Anterior cingulate cortex (tissue), 58 donors: ENCODE data around the gene FBXW5.

Experiments
- DNase-seq, 58 donors: peaks; one replicate each; lab custom pipeline; 2025; lab: John Stamatoyannopoulos, UW

The FBXW5 gene

GRCh38 chr9:136951541-136952320 lies 7.2 kb upstream of the FBXW5 start, which contains the start of gene LCN12:
Gene LCN12, plus strand, starts transcription at chr9:136952273. Its CDS starts 55 bp downstream, at chr9:136952328.
- no peak for DNase-seq

GRCh38 chr9:136950656-136951276 lies 6.2 kb upstream of the FBXW5 start:
- peak in 4 of 58 donors; percentile 38 to 53 (median 42) for DNase-seq

- peak; percentile 67 to 98 (median 94) for DNase-seq
Observed at GRCh38 chr9:136949817-136950655, 5.5 kb upstream of the FBXW5 start.

GRCh38 chr9:136949239-136949816 lies 4.8 kb upstream of the FBXW5 start:
- no peak for DNase-seq

DNA sequence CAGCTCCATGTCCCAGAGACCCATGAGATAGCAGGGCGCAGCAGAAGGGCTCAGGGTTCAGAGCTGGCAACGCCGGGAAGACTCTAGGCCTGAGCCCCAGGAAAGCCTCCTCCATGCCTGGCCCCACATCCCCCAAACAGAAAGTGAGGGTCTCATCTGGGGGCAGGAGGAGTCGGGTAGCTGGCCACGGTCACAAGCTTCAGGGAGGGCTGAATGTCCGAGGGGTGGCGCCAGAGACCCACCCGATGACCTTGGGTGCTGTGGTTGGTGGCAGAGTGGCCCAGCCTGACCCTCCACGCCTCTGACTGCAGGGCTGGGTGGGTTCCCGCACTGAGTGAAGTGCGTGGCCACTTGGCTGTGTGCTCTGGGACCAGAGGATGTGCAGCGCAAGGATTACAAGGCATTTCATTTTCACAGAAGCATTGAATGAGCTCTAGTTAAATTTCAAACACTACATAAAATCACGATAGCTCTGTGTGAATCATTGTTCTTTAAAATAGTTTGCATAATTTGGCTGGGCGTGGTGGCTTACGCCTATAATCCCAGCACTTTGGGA lies 3.5 kb upstream of the FBXW5 start:
- peak in 44 of 58 donors; percentile 16 to 78 (median 57) for DNase-seq

DNA sequence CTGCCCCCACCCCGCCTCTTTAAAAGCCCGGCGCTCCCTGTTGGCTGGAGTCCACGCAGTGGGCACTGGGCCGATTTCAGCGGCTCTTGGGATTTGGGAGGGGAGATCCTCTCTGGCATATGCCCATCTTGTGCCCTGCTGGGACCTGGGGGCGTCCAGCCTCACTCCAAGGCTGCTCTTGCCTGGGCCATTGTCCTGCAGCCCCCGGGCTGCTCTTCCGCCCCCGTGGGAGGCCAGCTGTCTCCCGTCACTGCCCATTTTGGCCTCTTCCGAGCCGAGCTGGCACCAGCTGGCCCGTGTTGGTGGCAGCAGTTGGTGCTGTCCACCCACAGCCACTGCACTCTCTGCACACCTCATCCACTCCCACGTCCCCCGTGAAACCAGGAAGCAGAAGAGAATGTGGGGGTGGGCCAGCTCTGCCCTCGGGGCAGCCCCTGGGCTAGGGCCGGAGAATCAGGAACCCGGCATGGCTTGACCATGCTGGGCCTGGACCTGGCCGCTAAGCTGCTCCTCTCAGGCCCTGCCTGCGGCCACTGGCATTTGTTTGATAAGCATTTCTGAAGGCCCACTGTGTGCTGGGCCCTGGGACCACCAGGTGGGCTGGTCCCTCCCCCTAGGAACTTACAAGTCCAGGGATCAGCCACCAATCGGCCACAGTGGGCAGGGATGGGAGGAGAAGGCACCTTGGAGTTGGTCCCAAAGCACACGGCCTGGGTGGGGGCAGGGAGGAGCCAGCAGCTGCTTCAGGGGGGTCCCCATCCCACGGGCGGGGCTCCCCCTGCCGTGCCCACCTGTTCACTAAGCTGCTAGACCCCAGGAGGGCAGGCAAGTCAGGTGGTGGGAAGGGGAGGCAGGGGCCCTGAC lies 2.7 kb upstream of the FBXW5 start:
- peak in 20 of 58 donors; percentile 21 to 63 (median 40) for DNase-seq

GRCh38 chr9:136946228-136947027 lies 1.9 kb upstream of the FBXW5 start:
- no peak for DNase-seq

GRCh38 chr9:136945333-136946227 lies 1.0 kb upstream of the FBXW5 start:
- no peak for DNase-seq

- peak in 6 of 58 donors; percentile 56 to 71 (median 63) for DNase-seq
Observed at GRCh38 chr9:136944212-136944518, 373 bp downstream of the FBXW5 start.

GRCh38 chr9:136943291-136944211 lies 987 bp downstream of the FBXW5 start:
- peak in 1 of 58 donors; percentile 66 for DNase-seq

DNA sequence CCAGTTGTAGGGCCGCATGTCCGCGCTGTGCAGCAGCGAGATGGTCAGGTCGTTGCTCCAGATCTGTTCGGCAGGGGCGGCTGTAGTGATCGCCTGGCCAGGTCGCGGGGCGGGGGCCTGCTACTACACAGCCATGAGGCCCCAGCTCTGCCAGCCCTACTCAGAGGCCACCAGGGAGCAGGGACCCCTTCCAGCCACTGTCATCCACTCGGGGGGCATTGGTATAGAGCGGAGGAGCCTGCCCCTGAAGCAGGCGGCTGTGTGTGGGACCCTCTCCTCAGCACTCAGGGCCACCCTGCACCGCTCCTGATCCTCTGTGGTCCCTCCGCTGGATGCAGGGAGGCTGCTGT lies 1.7 kb downstream of the FBXW5 start:
- DNase-seq = no peak

- DNase-seq = no peak
Observed at GRCh38 chr9:136942112-136942880, 2.2 kb downstream of the FBXW5 start.

DNA sequence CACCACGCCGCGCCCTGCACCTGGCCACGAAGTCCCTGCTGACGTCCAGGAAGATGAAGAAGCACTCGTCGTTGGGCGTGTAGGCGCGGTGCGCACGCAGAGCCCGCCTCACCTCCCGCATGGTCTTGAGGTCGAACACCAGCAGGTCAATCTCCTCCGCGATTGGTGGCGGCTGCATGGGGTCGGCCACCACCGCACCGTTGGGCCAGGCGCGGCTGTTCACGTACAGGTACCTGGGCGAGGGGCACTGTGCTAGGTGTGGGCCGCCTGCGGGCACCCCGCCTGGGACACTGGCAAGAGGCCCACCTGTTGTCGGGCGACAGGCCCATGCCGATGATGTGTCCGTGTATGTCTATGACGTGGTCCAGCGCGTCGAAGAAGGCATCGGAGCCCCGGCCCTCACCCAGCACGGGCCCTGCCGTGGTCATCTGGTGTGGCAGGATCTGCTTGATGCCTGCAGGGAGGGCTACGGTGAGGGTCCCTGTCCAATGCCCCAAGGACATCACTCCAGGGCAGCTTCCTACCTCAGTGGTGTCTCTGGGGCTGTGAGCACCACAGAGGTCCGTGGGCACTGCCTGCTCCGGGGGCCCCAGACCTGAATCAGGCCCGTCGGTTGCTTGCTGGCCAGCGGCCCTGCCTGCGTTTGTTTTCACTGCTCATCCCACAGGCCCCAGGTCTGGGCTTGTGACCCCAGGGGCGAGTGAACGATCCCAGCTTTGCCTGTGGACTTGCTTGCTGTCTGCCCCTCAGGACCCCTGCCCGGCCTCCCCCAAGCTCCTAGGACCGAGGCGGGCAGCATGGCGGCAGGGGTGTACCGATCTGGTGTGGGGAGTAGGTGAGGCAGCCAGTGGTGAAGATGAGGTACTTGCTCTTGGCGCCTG lies 3.1 kb downstream of the FBXW5 start:
- DNase-seq = no peak

- no peak for DNase-seq
Observed at GRCh38 chr9:136940526-136941230, 3.9 kb downstream of the FBXW5 start.
